ENCODE measurements around the gene GLB1L3.

The GLB1L3 gene

DNA sequence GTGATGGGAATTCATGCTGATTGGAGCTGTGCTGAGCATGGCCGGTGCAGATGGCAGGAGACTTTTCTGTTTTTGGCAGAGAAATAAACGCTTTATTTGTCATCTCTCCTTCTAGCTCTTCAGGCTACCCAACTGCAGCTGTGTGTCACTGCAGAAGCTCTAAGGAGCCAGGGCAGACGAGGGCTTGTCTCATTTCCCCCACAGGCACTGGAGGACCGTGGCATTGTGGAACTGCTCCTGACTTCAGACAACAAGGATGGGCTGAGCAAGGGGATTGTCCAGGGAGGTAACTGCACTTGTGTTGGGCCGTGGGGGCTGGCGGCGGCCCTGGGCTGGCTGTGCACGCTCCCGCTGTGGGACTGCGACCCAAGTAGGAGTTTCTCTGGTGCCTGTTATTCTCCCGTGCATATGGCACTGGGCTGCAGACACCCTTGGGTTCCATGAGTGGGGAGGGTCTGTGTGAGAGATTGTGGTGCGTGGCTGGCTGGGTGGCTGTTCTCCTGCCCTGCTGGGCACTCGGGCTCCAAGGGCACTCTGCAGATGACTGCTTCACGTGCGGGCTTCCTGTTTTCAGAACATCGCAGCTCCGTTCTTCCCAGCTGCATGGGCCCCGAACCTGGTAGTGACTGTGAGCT lies 82.8 kb downstream of the GLB1L3 start:
- H3K4me3 ChIP-seq (ENCODE audit: low read length): no peak overlapping the region
- TF ChIP-seq ZNF274 (IDR thresholded peaks at IDR 0.05; ENCODE audit: low read depth, low read length): no peak

GRCh38 chr11:134359646-134360045 lies 83.5 kb downstream of the GLB1L3 start:
- no peak overlapping the region for H3K4me3 ChIP-seq (ENCODE audit: low read length)
- TF ChIP-seq ZNF274 (IDR thresholded peaks at IDR 0.05; ENCODE audit: low read depth, low read length): no peak

DNA sequence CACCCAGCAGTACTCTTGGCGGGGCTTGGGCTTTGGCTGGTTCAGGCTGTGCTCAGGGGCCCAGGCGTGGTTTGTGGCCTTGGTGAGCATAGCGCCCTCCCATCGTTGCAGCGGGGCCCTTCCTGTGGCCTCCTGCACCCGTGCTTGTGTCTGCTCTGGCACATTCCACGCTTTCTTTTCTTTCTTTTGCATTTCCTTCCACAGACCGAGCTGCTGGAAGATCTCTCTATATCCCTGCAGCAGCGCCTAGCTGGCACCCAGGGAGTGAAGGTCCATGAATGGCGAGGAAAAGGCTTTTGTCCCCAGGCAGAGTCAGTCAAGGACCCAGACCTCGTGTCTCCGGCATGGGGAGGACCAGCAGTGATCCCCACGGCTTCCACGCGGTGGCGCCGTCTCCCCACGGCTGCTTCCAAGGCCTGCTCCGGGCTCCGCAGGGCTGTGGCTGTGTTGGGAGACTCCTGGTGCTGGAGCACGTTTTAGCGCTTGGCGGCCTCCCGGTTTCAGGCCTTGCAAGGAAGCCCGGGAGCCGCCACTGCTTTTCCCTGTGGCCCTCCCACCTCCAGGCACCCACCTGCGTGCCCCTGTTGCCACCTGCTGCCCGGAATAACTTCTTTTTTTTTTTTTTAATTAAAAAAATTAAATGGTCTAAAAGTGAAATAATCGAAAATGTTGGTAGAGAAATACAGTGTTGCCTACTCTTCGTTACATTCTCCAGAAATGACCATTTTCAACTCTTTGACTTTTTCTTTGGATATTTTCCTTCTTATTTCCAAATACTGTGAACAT lies 84.1 kb downstream of the GLB1L3 start:
- TF ChIP-seq ZNF274 (IDR thresholded peaks at IDR 0.05; ENCODE audit: low read depth, low read length): no peak

GRCh38 chr11:134361661-134362060 lies 85.5 kb downstream of the GLB1L3 start:
- no peak overlapping the region for H3K4me3 ChIP-seq (ENCODE audit: low read length)
- no peak for TF ChIP-seq ZNF274 (IDR thresholded peaks at IDR 0.05; ENCODE audit: low read depth, low read length)

More for the DNA sequence above, 84.1 kb downstream of the GLB1L3 start:
- H3K4me3 ChIP-seq (ENCODE audit: low read length): no peak overlapping the region

GRCh38 chr11:134362192-134362901 lies 86.2 kb downstream of the GLB1L3 start:
- no peak for TF ChIP-seq ZNF274 (IDR thresholded peaks at IDR 0.05; ENCODE audit: low read depth, low read length)
- no peak overlapping the region for H3K4me3 ChIP-seq (ENCODE audit: low read length)

- no peak overlapping the region for H3K4me3 ChIP-seq (ENCODE audit: low read length)
- TF ChIP-seq ZNF274 (IDR thresholded peaks at IDR 0.05; ENCODE audit: low read depth, low read length): no peak
Measured at GRCh38 chr11:134363161-134363560, 87.0 kb downstream of the GLB1L3 start.

- TF ChIP-seq ZNF274 (IDR thresholded peaks at IDR 0.05; ENCODE audit: low read depth, low read length): no peak
Measured at GRCh38 chr11:134363592-134363991, 87.4 kb downstream of the GLB1L3 start.

GRCh38 chr11:134364261-134364660 lies 88.1 kb downstream of the GLB1L3 start:
- TF ChIP-seq ZNF274 (IDR thresholded peaks at IDR 0.05; ENCODE audit: low read depth, low read length): no peak
- H3K4me3 ChIP-seq (ENCODE audit: low read length): no peak overlapping the region

More at GRCh38 chr11:134363592-134363991, 87.4 kb downstream of the GLB1L3 start:
- no peak overlapping the region for H3K4me3 ChIP-seq (ENCODE audit: low read length)

GRCh38 chr11:134365011-134365925 lies 89.1 kb downstream of the GLB1L3 start:
- H3K4me3 ChIP-seq (ENCODE audit: low read length): no peak overlapping the region
- TF ChIP-seq ZNF274 (IDR thresholded peaks at IDR 0.05; ENCODE audit: low read depth, low read length): no peak

- no peak overlapping the region for H3K4me3 ChIP-seq (ENCODE audit: low read length)
- no peak for TF ChIP-seq ZNF274 (IDR thresholded peaks at IDR 0.05; ENCODE audit: low read depth, low read length)
Measured at GRCh38 chr11:134366254-134366653, 90.1 kb downstream of the GLB1L3 start.

- H3K4me3 ChIP-seq (ENCODE audit: low read length): no peak overlapping the region
- TF ChIP-seq ZNF274 (IDR thresholded peaks at IDR 0.05; ENCODE audit: low read depth, low read length): no peak
Measured at GRCh38 chr11:134367781-134368180, 91.6 kb downstream of the GLB1L3 start.

Measured in GM08714 (cell line).